Amygdala (tissue), 56 donors: ENCODE results near the gene LEF1.

Source experiments
- DNase-seq, 56 donors: peaks; one replicate each; lab custom pipeline; 2025; lab: John Stamatoyannopoulos, UW

Gene LEF1

DNA sequence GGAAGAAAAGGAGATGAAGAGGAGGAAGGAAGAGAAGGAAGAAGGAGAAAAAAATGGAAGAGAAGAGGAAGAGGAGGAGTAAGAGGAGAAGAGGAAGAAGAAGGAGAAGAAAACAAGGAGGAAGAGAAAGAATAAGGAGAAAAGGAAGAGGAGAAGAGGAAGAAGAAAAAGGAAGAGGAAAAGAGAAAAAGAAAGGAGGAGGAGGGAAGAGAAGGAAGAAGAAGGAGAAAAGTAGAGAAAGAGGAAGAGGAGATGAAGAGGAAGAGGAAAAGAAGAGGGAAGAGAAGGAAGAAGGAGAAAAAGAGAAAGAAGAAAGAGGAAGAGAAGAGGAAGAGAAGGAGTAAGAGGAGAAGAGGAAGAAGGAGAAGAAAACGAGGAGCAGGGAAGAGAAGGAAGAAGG lies 11.8 kb upstream of the LEF1 start:
- no peak for DNase-seq

GRCh38 chr4:108175966-108176365 lies 7.2 kb upstream of the LEF1 start:
- DNase-seq, result no peak

DNA sequence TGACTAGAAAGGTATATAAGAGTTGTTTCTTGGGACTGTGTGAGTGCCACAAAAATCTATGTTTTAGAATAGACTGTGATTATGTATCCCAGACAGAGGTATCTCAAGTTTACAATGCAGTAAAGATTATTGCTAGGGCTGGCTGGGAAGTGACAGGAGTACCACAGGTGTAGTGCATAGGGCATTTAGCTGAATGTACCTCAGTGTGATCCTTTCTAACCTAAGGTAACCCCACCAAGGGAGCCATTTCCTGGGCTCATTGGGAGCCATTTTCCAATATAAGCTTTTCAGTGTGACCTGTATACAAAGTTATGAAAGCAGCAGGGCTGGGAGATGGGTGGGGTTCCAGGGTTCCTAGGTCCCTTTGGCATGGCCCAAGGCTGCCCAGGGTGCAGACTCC lies 6.1 kb upstream of the LEF1 start:
- no peak for DNase-seq

DNA sequence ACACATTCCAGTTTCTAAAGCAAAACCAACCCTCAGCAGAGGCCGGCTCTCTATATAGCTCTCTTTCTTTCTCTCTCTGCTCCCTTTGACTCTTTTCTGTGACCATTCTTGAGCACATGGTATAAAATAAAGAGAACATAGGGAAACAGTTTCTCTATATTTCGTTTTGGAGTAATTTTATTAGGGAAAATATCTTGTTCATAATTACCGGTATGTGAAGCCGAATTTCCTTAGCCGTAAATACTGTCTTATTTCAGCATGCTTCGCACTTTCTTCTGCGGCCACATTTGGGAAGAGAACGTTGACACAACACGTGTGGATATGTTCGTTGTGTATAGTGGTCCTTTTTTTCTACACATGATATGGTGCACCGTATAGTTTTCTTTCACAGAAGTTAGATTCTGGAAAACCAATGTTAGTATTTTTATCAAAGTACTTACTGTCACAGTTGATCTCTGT lies 4.9 kb upstream of the LEF1 start:
- DNase-seq, result no peak

GRCh38 chr4:108172753-108173598 lies 4.2 kb upstream of the LEF1 start:
- peak in 1 of 56 donors; percentile 5 for DNase-seq

- no peak for DNase-seq
Observed at GRCh38 chr4:108172231-108172752, 3.6 kb upstream of the LEF1 start.

DNA sequence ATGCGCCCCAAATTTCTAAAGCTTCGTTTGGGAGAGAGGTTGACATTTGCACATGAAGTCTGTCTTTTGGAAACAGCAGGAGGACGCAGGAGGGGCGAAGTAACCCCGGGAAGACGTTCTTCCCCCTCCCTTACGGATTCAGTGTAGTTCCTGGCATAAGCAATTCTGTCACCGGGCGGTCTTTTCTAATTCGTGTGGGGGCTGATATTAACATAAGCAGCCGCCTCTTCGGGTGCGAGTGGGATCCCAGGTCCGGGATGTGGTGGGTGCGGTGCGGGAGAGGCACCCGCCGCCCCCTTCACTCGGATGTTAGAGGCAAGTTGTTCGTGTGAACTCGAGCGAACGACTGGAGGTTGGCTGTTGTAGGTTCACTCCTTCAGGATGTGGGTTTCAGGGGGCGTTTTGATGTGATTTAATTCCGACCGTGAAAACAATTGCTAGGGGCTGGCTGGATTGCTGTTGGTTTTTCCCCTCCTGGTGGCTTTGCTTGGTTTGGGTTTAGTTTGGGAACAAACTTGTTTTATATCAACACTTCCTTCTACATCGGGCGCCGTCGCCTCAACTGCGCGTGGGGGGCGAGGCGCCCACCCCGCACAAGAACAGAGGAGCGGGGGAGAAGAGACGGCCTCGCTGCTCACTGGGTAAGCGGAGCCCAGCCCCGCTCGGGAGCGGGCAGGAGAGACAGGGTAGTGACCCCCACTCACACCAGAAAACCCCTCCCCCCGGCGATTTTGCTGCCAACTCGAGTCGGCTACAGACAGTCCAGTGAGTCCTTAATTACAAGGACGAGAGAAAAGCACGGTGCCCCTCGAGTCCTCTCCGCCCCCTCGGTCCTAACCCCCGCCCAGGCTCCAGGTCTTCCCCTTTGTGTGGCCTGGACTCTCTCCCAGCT lies 2.9 kb upstream of the LEF1 start:
- no peak for DNase-seq

- DNase-seq, result no peak
Observed at GRCh38 chr4:108170631-108171338, 2.1 kb upstream of the LEF1 start.

GRCh38 chr4:108169664-108170063 lies 932 bp upstream of the LEF1 start:
- DNase-seq, result no peak

DNA sequence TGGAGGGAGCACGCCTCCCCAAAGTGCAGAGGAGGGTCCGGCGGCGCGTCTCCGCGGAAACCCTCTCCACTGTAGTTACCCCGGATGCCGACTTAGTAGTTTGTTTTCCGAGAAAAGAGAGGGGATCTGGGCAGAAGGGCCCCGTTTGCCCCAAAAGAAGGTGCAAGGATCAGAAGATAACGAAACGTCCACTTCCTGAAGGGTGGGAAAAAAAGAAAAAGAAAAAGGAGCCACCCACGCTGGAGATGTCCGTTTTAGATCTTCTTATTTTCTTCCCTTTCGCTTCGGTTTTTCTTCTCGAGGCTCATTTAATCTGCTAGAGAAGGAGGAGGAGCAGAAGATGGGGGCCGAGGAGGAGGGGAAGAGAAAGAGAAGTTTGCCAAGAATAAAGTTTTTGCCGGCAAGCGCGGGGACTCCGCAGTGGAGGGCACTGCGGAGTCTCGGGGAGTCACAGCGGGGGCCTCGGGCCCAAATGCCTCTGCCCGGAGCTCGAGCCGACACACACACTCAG lies 517 bp downstream of the LEF1 start:
- no peak for DNase-seq

GRCh38 chr4:108166441-108167315 lies 2.1 kb downstream of the LEF1 start:
- no peak for DNase-seq

DNA sequence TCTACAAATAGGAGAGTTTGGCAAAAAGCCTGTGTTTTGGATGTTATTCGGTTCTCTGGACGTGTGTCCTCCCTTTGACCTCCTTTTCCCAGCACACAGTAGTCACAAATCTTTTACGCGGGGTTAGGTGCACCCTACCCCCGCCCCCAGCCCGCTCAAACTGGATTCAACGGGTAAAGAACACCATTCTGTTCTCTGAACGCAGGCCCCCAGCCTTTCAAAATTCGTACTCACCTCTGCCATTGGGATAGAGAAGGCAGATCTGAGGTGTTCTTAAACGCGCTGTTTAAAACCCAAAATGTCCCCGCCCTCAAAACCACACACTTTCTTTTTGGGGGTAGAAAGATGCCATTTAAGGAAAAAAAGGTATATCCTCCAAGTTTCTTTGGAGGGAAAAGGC lies 2.7 kb downstream of the LEF1 start:
- no peak for DNase-seq

GRCh38 chr4:108165586-108165985 lies 3.1 kb downstream of the LEF1 start:
- DNase-seq, result no peak

- no peak for DNase-seq
Observed at GRCh38 chr4:108163351-108163750, 5.4 kb downstream of the LEF1 start.

DNA sequence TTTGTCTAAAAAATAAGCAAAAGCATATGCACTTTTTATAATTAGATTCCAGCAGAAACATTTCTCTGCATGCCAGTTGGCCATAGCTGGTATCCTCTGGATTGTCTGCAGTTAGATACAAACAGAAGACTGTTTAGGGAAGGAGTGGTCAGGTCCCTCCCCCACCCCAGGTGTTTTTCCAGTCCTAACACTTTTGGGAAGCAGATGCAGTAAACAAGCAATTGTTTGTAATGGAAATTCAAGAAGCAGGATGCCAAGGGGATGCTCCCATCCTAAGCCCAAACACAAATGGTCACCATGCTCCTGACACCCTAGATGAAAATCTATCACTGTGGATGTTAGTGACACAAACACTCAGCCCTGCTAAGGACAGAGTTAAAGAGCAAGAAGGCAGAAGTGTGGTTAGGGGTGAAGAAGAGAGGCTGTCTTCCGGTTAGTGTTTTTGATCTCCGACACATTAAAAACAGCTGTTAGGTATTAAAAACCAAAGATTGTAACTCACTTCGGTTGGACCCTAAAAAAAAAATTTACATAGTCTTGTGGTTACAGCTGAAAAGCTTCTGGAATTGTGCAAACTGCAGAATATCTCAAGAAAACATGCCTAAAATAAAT lies 7.9 kb downstream of the LEF1 start:
- no peak for DNase-seq

DNA sequence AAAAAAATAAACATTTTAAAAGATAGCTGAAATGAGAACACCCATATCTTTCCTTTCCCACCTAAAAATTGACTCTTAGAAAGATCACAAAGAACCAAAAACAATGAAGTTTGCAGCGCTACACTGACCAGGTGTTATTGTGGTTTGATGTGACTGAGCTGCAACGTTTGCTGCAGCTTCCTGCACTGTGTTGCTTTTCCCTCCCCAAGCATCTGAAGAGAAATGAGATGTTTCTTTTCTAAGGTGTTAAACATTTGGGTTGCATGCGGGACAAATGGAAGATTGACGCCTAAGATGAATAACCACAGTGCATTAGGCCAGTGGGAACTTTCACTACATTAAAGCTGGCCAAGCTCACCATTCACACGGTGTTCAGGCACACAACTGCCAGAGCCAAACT lies 8.9 kb downstream of the LEF1 start:
- no peak for DNase-seq

DNA sequence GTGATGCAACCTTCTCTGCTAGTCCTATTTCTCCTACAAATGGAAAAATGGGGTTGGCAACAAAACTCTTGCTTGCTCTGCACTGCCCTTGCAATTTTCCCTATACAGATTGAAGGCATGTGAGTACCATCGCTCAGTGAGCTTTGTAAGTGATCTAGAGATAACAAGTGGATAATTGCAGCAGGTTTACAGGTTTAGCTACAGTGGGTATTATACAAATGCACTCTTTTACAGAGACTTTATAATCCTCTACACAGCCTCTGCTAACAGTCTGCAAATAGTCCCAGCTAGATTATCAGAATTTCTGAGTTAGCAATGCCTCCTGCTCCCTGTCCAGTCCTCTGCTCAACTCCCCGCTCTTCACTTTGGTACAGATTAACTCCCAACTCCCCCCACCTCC lies 11.1 kb downstream of the LEF1 start:
- DNase-seq, result no peak

GRCh38 chr4:108156391-108156790 lies 12.3 kb downstream of the LEF1 start:
- DNase-seq, result no peak

- no peak for DNase-seq
Observed at GRCh38 chr4:108155373-108155772, 13.4 kb downstream of the LEF1 start.
